ENCODE results near the gene LAPTM5.
A peak's percentile ranks its signal among the peaks of the same experiment; 100 is the strongest.

LAPTM5 gene

GRCh38 chr1:30755746-30756145 lies 1.8 kb downstream of the LAPTM5 start:
- no peak for DNase-seq (ENCODE audit: low spot score)

- no peak for DNase-seq (ENCODE audit: low spot score)
These were observed 2.2 kb downstream of the LAPTM5 start for GRCh38 chr1:30755334-30755733.

- no peak for DNase-seq (ENCODE audit: low spot score)
These were observed 2.8 kb downstream of the LAPTM5 start for GRCh38 chr1:30754684-30755171.

- no peak for DNase-seq (ENCODE audit: low spot score)
These were observed 3.9 kb downstream of the LAPTM5 start for GRCh38 chr1:30753660-30754123.

GRCh38 chr1:30753118-30753517 lies 4.5 kb downstream of the LAPTM5 start:
- no peak for DNase-seq (ENCODE audit: low spot score)

GRCh38 chr1:30752651-30752908 lies 5.0 kb downstream of the LAPTM5 start:
- DNase-seq (ENCODE audit: low spot score), result no peak

GRCh38 chr1:30751830-30752650 lies 5.5 kb downstream of the LAPTM5 start:
- DNase-seq (ENCODE audit: low spot score), result no peak

GRCh38 chr1:30750731-30751291 lies 6.8 kb downstream of the LAPTM5 start:
- no peak for DNase-seq (ENCODE audit: low spot score)

GRCh38 chr1:30749691-30750583 lies 7.6 kb downstream of the LAPTM5 start:
- DNase-seq (ENCODE audit: low spot score), result no peak

GRCh38 chr1:30748699-30749401 lies 8.7 kb downstream of the LAPTM5 start:
- no peak for DNase-seq (ENCODE audit: low spot score)

- DNase-seq (ENCODE audit: low spot score), result peak; percentile 39
These were observed 9.4 kb downstream of the LAPTM5 start for GRCh38 chr1:30748098-30748698.

- no peak for DNase-seq (ENCODE audit: low spot score)
These were observed 10.3 kb downstream of the LAPTM5 start for GRCh38 chr1:30747033-30748008.

- no peak for DNase-seq (ENCODE audit: low spot score)
These were observed 11.2 kb downstream of the LAPTM5 start for GRCh38 chr1:30746212-30747032.

- DNase-seq (ENCODE audit: low spot score), result no peak
These were observed 11.8 kb downstream of the LAPTM5 start for GRCh38 chr1:30745834-30746208.

GRCh38 chr1:30745156-30745833 lies 12.3 kb downstream of the LAPTM5 start:
- no peak for DNase-seq (ENCODE audit: low spot score)

- DNase-seq (ENCODE audit: low spot score), result no peak
These were observed 13.4 kb downstream of the LAPTM5 start for GRCh38 chr1:30744060-30744756.

GRCh38 chr1:30743584-30744059 lies 14.0 kb downstream of the LAPTM5 start:
- no peak for DNase-seq (ENCODE audit: low spot score)

- DNase-seq (ENCODE audit: low spot score), result no peak
These were observed 14.5 kb downstream of the LAPTM5 start for GRCh38 chr1:30742963-30743559.

Measured in GM03348 (cell line).